NCI-H2029 (cell line): ENCODE data around the gene HOXB9.

Experiments used
- DNase-seq: peaks from one replicate; lab custom pipeline; 2025; lab: John Stamatoyannopoulos, UW

Gene HOXB9

DNA sequence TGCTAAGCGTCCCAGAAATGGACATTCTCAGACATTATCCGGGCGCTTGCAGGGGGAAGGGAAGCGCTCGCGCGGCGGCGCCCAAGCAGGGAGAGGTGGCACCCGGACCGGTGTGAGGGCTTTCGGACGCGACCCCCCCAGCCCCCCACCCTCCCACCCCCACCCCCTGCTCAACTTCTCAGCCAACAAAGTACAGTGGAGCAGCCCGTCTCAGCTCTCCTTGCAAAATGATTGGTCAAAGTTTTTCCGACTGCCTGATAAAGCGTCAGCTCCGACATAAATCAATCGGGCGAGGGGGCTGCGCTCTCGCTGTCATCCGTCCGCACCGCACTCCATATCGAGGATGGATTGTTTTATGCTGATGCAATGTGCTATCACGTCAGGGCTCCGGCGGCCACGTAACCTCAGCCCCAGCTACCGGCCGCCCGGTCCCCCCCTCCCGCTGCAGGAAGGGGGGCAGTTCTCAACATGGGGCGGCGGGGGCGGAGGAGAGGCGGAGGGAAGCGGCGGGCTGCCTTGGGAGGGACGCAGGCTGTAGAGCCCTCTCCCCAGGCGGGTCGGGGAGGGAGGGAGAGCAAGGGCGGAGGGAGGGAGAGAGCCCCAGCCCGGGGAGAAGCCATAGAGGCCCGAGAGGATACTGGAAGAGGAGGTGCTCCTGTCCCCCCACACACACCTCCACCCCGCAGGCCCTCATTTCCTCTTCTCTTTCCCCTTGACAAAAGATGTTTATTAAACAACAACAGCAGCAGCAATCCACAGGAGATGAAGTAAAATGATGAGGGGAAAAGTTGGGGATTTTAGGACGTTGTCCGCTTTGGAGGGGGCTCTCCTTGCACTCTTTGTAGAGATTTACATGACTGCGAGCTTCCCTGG, at the start of gene HOXB9:
Gene HOXB9, minus strand, starts transcription at position 114 of the 873 bp plus-strand sequence. Its CDS starts 89 bp downstream, at position 25.
- no peak for DNase-seq

- DNase-seq = no peak
Measured at GRCh38 chr17:48672340-48672739, 46.2 kb upstream of the HOXB9 start.

DNA sequence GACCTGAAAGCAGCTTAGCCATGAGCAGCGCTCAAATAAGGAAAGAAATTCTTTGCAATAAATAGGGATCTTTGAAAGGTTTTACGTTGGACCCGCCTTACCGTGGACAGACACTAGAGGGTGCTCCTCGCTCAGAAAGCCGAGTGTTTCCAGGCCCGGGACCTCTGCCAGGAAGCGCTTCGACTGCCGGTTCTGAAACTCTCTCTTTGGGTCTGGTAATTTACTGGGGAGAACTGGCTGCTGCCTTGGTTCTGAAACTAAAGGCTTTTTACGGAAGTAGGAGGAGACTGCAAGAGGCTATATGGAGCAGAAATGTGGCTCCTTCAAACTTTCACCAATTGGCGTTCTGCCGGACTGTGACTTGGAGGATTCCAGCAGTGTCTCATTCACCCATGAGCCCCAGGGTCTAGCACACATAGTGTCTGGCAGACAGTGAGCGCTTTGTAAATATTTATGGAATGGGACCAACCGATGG, 45.6 kb upstream of the HOXB9 start:
- peak; percentile 51 for DNase-seq

DNA sequence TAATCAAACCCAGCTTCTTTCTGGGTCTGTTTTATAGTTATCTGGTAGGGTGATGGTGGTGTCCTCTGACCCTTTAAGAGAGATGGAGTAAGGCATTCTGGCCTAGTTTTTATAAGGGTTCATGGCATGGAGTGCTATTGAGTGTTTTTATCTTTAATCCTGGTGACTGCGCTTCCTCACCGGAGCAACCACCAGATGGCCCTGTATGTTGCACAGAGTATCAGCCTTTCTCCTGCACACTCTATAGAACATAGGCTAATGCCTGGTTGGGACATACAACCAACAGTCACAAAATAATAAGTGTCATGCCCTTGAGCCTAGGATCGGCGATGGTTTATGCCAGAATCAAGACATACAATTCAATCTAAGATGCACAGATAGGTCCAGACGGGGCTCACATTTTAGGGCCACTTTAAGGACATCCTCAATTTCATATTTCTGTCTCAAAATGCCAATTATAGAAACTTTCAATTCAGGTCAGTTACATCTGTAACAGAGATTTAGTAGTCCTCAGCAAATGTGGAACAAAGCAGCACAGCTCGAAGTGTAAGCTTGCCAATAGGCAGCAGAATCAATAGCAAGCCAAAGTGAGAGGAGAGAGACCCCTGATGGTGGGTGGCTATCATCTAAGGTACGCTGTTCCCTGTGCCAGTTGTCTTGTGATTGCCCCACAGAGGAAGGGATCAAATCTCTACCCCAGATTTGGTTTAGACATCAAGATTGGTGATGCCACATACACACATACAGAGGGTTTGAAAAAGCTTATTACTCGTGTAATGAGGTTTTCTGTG, 37.2 kb upstream of the HOXB9 start:
- no peak for DNase-seq

- no peak for DNase-seq
Measured at GRCh38 chr17:48655913-48656312, 29.8 kb upstream of the HOXB9 start.

GRCh38 chr17:48649741-48650140, 23.6 kb upstream of the HOXB9 start:
- no peak for DNase-seq

DNA sequence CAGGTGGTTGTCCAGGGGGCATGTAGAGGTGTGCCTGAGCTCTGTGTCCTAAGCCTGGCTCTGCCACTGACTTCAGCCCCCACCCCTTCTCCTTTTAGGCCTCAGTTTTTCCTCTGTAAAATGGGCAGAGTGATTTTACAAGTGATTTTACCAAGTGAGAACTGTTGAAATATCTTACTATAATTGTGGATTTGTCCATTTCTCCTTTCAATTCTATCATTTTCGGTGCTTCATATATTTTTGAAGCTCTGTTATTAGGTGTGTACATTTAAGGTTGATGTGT, 21.7 kb upstream of the HOXB9 start:
- DNase-seq = no peak

GRCh38 chr17:48647103-48647962, 21.2 kb upstream of the HOXB9 start:
- DNase-seq = no peak

- DNase-seq = no peak
Measured at GRCh38 chr17:48646183-48647102, 20.3 kb upstream of the HOXB9 start.

- no peak for DNase-seq
Measured at GRCh38 chr17:48645639-48646182, 19.6 kb upstream of the HOXB9 start.

GRCh38 chr17:48644910-48645557, 18.9 kb upstream of the HOXB9 start:
- no peak for DNase-seq

DNA sequence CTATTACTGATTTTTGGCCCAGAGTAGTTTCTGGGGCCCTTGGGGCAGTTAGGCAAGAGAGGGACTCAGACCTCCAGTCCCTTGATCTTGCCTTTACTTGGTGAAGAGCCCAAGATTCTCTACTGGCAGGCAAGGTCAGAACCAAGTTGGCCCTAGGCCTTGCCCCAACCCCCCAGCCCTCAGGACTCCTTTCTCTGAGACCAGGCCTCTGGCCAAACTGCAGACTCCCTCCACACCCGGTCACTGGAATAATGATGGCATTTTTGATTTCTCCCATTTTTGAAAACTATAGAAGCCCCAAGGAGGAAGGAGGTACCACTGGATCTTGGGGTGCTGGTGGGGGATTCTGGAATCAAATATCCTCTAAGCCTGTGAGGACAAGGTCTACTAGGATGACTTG, 18.0 kb upstream of the HOXB9 start:
- no peak for DNase-seq

DNA sequence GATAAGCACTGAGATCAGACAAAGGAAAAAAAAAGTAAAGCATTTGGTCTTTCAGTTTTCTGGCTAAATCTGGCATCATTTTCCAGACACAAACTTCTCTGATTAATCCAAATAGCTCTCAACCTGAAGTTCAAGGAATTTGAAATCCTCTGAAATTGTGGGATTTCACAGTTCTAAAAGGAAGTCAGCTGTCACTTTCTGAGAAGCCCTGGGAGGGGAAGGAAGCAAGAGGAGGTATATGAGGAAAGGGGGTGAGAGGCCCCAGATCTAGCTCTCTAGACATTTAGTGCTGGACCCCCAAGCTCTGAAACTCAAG, 17.5 kb upstream of the HOXB9 start:
- no peak for DNase-seq

GRCh38 chr17:48642843-48643696, 16.9 kb upstream of the HOXB9 start:
- no peak for DNase-seq

DNA sequence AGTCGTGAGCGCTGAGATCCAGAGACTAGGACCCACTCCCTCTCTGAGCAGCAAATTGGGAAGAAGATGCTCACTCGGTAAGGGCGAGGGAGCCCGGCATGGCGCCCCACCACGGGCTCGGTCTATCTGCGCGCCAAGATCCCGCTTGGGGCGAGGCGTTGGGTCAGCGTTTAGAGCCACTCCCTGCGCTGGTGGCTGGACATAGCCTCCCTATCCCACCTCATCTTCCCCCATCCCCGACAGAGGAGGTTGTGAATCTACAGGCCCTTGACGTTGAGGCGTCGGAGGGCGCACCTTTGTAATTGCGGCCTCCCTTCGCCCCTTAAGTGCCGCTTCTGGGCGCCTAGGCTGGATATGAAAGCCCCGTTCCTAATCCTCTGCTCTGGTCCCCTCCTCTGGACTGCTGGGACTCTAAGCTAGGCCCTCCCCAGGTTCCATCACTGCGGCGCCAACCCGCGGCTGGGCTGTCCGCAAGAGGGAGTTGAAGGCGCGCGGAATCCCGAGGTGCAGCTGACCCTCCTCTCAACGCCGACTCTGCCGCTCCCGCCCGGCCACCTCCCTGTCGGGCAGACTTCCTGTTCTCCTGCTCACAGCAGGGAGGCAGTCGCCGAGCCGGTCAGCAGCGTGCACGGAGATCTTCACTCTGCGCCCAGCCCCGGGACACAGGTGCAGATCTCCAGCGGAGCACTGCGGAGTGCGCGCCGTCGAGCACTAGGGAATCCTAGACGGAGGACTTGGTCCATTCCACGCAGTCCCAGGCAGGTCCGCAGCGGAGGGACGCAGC, 16.1 kb upstream of the HOXB9 start:
- DNase-seq = peak; percentile 23

- no peak for DNase-seq
Measured at GRCh38 chr17:48641541-48642058, 15.4 kb upstream of the HOXB9 start.

DNA sequence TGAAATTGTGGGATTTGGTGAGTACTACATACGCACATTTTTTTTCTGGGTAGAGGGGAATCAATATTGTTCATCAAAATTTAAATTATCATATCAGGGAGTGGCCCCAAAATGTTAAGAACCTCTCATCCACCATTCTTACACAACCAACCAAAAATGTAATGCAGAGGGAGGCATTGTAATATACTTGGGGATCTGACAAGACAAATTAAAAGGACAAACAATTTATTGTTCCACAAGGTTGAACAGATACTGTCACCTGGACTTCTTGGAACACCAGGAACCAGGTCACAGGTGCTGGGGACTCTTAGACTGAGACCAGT, 14.7 kb upstream of the HOXB9 start:
- DNase-seq = no peak

DNA sequence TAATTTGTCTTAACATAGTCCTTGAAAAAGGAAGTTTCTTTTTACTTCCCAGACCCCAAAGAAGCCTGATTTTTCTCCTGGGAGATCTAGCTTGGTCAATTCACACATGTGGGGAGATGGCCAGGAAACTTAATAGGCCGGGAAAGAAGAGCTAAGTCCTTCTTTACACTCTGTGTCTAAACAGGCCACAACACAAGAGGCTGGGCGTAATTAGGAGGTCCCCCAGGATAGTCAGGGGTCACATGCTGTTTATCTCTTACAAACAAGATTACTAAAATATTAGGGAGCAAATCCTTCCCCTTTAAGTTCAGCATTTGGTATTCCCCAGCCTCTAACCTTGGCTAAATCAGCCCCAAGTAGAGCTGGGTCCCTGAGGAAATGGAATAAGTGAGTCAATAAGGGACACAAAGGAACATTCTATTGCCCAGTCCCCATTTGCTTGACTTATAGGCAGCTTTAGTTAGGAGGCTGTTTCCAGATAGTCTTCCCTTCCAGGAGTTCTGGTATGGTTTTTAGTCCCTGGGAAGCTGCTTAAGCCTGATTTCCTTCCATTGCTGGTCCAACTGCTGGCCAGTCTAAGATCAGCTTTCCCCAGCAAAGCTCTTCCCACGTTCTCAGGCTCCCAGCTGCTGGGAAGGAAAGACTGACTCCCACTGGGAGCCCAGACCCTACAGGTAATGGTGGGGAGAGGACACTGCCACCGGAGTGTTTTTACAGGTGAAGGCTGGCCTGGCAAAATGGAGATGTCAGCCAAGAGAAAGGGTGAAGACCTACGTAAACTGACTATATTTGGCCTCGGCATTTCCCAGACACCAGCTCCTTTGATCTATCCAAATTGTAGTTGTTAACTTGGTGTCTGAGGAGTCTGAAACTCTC, 14.1 kb upstream of the HOXB9 start:
- no peak for DNase-seq
